Left renal pelvis (tissue), 4 donors: ENCODE data around the gene FRYL. TPM values are rescaled to one million over a fixed set of nuclear protein-coding genes. Genes with fewer than 3 reads are reported as not detected.
"Not testable (repeated sequence)": the region's sequence is repeated elsewhere in the genome, so short reads cannot be mapped to it uniquely, and the experiment has no call there.

ENCODE experiments used
- DNase-seq, 4 donors: peaks; one replicate each; pipeline ENCODE4 v3.0.0-alpha.2; 2013; ENCODE audit warnings: low read depth in 4 of 4, low spot score in 3 of 4
- polyA plus RNA-seq, 4 donors: library from polyadenylated mRNA; unstranded; fragments of 120-200 nt; gene quantifications; one replicate each; pipeline ENCODE4 v1.2.1, GENCODE V29; 2013; ENCODE audit not compliant: insufficient read length in 4 of 4

The FRYL gene
- polyA plus RNA-seq, 4 donors: 47.9 to 60.7 (median 49.9) TPM

DNA sequence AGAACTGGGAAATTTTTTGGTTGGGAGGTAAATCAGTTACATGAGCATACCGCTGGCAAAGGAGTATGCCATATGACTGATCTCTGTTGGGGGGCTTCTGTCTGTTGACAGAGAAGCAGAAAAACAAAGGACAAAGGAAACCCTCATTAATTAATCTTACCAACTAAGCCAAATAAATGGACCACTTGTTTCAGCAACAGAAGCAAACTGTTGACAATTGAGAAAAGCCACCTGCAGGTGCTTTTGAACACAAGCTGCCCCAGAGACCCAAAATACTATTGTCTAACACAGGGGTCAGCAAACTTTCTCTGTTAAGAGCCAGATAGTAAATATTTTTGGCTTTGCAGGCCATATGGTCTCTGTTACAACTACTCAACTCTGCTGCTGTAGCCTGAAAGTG is 7.0 kb upstream of the FRYL start:
- peak in 3 of 4 donors; percentile 64 to 73 (median 72) for DNase-seq

DNA sequence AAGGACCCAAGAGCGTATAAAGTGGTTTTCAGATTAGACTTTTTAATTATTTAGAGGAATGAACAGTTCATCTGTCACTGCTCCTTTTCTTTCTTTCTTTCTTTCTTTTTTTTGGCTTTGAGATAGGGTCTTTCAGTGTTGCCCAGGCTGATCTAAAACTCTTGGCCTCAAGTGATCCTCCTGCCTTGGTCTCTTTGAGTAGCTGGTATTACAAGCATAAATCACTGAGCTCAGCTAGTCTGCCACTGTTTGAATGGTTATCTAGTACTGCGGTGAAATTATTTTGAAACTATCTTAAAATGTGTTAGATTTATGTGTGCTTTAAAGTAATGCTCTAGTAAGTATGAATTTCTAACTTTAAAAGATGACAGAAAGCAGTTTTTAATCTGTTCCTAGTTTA is 6.5 kb upstream of the FRYL start:
- no peak for DNase-seq

DNA sequence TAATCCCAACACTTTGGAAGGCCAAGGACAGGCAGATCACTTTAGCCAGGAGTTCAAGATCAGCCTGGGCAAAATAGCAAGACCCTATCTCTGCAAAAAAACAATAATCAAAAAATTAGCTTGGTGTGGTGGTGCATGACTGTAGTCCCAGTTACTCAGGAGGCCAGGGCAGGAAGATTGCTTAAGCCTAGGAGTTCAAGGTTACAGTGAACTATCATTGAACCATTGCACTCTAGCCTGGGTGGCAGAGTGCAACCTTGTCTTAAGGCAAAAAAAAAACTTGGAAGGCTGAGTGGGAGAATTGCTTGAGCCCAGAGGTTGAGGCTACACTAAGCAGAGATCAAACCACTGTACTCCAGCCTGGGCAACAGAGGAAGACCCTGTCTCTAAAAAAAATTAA is 5.2 kb upstream of the FRYL start:
- no peak for DNase-seq

DNA sequence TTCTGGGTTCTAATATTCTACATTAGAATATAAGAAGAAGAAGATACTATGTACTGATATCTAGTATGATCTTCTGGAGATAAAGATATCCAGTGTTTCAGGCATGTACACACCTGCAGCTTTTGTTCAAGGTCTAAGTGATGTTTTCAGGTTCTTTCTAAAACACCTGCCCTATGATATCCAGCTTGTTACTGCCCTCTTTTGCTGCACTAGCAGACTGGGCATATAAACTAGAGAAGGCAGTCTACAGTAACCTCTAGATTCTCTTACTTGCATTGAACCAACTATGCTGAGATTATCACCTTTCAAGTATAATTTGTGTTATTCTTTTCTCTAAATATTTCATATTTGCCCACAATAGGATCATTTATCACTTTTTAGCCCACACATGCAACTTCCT is 1.9 kb upstream of the FRYL start:
- DNase-seq: no peak

DNA sequence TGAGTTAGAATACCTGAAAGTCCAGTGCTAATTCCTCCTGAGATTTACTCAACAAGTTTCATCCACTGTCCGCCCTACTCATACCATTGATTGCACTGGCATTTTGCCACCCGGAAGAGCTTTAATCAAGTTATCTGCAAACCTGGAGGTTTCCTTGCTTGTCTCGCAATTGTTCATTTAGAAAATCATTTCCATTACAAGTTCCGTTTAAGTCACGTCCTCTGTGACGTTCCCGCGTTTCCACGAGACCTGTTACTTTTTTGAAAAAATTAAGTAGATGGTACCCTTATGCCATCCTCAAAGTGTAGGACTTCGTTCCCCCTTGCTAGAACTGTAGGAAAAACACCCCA is 761 bp upstream of the FRYL start:
- DNase-seq: peak in 1 of 4 donors; percentile 39

DNA sequence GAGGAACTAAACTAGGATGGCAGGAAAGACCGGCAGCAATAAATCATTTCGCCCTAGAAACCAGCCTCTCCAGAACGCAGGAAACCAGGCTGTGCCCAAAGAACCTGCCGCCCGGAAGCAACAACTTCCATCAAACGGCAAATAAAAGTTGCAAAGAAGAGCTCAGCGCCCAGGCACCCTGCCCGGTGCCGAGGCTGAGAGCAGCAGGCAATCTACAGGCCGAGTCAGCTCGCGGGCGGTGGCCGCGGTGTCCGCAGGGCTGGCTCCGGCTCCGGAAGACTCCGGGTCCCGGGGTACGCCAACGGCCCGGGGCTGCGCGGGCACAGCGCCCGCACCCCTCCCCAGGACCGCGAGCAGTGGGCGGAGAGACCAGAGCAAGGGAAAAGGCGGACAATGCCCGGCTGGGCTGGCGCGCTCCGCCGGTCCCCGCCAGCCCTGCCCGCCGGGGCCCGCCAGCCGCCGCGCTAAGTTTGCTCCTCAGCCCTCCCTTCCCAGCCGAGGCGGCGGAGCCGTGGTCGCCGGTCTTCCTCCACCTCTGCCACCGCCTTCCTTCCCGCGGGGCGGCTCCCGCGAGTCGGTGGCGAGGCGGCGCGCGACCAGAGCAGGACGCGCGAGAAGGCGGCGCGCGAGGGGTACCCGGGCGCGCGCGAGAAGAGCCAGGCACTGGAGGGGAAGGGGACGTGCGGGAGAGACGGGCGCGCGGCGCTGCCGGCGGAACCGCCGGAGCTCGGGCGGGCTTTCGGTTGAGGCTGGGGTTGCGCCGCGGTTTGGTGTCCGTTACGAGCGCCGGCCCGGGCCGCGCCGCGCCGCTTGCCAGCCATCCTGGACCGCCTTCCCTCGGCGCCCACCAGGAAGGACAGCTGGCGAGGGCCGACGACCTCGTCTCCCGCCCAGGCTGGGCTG is 733 bp downstream of the FRYL start:
- peak in 2 of 4 donors; percentile 49 to 53 for DNase-seq

DNA sequence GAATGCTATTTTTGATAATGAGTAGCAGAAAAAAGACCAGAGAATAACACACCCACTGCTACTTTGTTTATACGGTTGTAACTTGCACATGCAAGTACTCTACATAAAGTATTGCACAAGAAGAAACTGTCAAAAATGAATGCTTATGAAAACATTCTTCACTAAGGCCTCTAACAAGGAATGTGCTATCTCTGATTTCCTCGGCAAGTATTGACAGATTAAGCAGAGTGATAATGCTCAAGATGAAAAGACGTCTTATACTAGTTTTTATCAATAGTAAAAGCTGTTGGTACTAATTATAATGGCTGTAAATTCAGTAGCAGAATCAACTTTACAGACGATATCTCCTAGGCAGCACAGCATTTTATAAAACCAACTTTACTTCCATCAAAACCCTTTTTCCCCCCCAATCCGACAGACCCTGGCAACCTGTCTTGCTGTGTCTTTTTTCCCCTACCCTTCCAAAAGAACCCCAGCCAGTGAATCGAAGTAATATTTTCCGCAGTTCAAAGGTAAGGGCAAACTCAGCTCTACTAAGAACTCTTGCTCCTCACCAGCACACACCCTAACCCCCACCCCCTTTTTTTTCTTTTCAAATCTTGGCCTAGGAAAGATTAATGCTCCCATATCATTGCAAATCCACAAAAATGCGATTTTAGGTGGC is 1.5 kb downstream of the FRYL start:
- DNase-seq: no peak

DNA sequence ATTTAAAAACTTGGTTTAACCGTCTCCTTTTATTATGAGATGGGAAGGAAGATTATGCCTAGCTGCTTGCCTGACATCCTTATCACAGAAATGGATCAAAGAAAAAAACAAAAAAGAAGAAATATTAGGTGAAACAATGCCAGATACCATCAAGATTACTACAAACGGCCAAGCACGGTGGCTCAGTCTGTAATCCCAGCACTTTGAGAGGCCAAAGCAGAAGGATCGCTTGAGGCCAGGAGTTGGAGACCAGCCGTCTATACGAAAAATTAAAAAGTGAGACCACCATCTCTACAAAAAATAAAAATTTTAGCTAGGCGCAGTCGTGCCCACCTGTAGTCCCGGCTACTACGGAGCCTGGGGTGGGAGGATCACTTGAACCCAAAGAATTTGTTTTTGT is 2.3 kb downstream of the FRYL start:
- no peak for DNase-seq

DNA sequence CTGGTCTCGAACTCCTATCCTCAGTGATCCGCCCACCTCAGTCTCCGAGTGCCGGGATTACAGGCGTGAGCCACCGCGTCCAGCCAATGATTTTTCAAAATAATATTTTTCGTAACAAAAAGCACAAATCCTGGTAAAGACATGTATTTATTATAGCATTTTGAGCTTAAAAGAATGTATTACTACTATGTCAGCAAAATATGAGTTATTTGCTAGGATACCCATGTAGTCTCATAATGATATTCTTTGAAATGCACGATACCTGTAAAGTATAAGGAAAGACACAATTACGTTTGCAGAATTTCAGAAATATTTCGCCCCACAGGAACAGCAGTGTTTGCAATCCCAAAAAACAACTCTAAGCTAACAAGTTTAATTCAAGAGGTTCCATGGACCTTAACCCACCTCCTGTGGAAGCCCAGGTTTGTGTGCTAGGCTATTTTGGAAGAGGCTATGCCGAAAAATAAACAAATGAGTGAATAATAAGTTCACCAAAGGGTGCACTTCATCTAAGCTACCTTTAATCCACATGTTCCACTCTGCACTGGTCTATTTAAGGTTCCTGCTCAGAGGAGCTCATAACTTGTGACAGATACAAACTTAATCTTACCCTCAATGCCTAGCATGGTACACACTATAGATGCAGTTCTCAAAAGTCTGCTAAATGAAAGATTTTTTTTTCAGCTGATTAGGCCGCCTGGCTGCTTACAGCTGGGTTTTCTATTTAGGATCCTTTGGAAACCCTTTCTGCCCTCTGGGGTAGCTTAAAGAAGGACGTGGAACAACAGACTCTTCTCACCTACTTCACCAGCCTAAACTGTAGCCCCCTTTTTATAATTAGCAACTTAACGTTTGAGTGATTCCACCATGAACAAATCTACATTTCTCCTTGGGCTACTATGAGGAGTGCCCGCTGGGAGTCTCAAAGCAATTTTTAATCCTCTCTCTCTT is 5.0 kb downstream of the FRYL start:
- no peak for DNase-seq

DNA sequence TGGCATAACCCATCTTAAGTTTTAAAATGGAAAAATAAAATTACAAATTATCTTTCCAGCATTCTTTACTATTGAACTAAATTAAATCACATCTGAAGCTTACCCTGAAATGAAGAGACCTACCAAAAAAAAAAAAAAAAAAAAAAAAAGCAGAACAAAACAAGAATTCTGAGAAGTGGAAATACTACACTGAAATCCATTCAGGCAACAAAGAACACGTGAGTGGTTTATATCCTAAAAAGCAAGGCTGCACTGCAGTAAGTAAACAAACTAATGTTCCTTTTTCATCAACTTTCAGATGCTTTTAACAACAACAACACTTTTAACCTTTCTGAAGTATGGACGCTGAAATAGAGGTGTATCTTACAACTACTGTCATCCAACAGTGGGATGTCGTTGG is 7.5 kb downstream of the FRYL start:
- DNase-seq: no peak

DNA sequence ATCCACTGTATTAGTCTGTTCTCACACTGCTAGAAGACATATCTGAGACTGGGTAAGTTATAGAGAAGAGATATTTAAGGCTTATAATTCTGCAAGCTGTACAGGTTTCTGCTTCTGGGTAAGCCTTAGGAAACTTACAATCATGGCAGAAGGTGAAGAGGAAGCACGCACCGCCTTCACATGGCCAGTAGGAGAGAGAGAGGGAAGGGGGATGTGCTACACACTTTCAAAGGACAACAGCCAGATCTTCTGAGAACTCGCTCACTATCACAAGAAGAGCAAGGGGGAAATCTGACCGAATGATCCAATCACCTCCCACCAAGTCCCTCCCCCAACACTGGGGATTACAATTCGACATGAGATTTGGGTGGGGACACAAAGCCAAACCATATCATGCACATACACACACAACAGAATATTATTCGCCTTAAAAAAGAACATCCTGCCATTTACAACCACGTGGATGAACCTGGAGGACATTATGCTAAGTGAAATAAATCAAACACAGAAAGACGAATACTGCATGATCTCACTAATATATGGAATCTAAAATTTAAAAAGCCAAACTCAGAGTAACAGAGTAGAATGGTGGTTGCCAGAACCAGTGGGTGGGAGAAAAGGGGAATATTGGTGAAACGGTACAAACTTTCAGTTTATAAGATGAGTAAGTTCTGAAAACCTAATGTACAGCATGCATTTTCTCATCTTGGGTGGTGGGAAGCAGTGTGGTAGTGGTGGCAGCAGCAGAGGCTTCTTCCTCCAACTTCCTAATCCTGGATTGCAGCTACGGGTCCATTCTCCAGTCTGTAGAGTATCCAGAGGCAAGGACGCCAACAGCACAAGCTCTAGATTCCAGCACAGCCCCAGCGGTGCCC is 12.8 kb downstream of the FRYL start:
- no peak for DNase-seq

DNA sequence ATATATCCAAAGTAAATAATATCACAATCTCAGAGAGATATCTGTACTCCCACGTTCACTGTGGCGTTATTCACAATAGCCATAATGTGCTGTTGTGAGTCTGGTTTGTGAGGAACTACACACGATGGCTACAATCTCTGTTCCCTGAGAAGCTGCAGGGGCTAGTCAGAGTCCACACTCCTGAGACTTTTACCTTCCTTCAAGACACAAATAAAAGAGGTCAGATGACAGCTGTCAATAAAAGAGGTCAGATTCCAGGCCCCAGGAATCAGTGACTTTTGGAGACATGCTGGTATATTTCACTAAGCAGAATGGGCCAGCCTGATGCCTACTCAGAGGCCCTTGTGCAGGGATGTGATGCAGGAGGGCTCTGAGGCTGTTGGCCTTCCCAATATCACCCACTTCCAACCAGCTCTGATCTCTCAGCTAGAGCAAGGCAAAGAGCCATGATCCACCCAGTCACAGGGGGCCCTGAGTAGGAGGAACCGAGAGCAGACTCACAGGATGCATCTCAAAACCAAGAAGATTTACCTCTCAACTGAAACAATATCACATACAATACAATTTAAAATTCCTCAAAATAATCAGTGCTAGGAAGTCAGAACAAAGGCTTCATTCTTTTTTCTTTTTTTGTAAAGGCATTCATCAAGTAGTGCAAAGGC is 13.8 kb downstream of the FRYL start:
- no peak for DNase-seq

DNA sequence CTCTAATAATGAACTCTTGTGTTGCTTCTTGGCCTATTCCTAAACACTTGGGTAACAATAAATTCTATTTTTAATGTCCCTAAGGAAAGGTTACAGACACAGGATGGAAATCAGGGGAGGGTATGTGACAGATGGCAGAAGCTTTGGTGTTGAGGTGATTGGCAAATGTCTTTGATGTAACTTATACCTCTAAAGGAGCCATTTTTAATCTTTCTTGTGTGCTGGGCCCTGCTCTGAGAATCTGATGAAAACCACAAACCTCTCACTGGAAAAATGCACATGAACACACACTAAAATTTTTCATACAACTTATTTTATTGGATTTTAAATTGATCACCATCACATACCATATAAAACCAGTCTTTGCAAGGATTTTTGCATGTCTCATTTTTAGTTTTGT is 17.7 kb downstream of the FRYL start:
- DNase-seq: no peak

DNA sequence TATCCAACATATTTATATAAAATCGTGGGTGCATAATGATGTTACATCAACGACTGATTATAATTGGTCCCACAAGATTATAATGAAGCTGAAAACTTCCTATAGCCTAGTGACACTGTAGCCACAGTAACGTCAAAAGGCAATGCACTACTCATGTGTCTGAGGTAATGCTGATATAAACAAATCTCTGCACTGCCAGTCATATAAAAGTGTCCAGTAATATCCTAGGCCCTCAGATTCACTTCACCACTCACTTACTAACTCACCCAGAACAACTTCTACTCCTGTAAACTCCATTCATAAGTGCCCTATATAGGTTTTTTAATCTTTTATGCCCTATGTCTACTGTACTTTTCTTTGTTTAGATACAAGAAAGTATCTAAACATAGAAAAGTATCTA is 18.8 kb downstream of the FRYL start:
- DNase-seq: no peak

DNA sequence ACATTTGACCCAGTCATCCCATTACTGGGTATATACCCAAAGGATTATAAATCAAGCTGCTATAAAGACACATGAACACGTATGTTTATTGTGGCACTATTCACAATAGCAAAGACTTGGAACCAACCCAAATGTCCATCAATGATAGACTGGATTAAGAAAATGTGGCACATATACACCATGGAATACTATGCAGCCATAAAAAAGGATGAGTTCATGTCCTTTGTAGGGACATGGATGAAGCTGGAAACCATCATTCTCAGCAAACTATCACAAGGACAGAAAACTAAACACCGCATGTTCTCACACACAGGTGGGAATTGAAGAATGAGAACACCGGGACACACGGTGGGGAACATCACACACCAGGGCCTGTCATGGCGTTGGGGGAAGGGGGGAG is 21.4 kb downstream of the FRYL start:
- not testable (repeated sequence) for DNase-seq

DNA sequence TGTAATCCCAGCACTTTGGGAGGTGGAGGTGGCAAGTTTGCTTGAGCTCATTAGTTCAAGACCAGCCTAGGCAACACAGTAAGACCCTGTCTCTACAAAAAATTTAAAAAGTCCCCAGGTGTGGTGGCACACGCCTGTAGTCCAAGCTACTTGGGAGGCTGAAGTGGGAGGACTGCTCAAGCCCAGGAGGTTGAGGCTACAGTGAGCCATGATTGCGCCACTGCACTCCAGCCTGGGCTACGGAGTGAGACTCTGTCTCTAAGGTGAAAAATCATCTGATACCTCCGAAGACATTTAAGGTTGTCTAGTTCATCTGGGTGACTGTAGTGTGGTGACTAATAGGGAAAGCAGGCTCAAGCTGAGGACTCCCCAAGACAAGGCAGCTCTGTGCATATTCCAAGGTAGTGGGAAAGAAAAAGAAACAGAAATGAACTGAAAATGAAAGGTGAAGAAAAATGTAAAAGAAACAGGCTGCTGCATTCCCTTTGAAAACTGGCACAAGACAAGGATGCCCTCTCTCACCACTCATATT is 23.3 kb downstream of the FRYL start:
- DNase-seq: no peak

DNA sequence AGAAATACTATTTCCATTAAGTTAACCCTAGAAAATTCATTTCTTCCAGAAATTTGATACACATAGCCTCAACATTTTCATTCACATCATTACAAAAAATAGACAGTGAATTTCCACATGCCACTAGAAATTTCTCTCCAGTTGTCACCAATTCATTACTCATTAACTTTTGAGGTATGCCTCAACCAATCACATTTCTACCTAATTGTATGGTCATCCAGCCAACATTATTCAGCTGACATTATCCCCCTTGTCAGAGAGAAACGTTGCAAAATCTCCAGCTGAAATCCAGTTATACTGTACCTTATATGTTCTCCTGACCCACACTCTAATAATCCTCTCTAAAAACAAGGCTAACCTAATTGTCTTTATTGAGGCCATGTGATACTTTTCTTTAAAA is 24.8 kb downstream of the FRYL start:
- DNase-seq: no peak

DNA sequence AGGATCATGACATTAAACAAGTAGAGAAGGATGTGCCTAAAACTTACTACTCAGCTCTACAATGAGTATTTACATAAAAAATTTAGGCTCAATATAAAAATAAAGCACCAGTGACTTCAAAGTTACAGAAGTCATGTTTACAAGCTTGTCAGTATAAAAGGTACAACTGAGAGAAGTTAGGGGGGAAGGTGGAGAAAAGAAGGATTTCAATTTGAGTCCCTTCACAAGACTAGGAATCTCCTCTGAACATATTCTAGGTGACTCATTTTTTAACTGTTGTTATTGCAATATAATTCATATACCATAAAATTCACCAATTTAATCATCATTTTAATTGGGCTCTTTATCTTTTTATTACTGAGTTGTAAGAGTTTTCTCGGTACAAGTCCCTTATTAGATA is 26.9 kb downstream of the FRYL start:
- no peak for DNase-seq

DNA sequence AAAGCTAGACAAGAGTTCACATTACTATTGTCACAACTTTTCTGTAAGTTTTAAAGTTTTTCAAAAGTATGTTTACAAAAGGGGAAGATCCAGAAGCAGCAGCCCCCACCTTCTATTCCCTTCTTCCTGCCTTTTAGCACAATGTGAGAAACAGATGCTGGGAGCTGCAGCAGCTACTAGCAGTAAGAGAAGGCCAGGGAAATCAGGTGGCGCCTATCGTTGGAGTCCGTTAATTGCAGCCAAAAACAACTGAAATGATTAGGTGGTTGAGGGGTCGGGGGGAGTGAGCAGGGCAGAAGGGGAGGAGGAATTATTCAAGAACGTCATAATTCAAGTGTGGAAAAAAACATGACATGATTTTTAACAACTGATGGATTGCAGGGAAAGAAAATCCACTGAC is 27.4 kb downstream of the FRYL start:
- no peak for DNase-seq
